Measurements from ENCODE around the gene SELENOO. TPM values are rescaled to one million over a fixed set of nuclear protein-coding genes. Genes with fewer than 3 reads are reported as not detected.

Gene SELENOO
- total RNA-seq, 1 experiment from 2014 or later: 34.3 TPM

GRCh38 chr22:50257041-50257440 lies 56.2 kb downstream of the SELENOO start:
- ATAC-seq (no peak), DNase-seq (ENCODE audit: low read depth, low spot score) (no peak)
- POLR2A ChIA-PET: no interaction called here
- Histone ChIP-seq H3K4me1 (ENCODE audit: control insufficient read depth, insufficient read depth, low read length) (peaks cover 27% of the 10 kb centered on the region), H3K36me3 (ENCODE audit: control insufficient read depth, insufficient read depth, low read length) (no peaks in the 10 kb centered on the region; the same call in 1 of the 2 replicates), H3K4me3 (ENCODE audit: low read depth in 2 of 2, low read length in 2 of 2) (no peak overlapping the region), H3K9me3 (ENCODE audit: control insufficient read depth, insufficient read depth, low read depth, low read length) (no peaks in the 10 kb centered on the region), H3K27ac (ENCODE audit: low read length) (no peak overlapping the region), H3K27me3 (ENCODE audit: control insufficient read depth, insufficient read depth, low read length) (no peaks in the 10 kb centered on the region)
- in situ Hi-C loops (cut with HindIII; ENCODE audit: low pct_unique_long_range_greater_than_20kb, low sequenced_read_pairs) (no loop called here), intact Hi-C loops (cut with micrococcal nuclease; ENCODE audit: unreplicated experiment) (no loop called here)
- TF ChIP-seq CTCF (IDR thresholded peaks at IDR 0.05): no peak
- BruUV-seq (replicated peaks): no TSS peak
- CTCF ChIA-PET: no interaction called here

- Histone ChIP-seq H3K27ac (ENCODE audit: low read length) (no peak overlapping the region), H3K27me3 (ENCODE audit: control insufficient read depth, insufficient read depth, low read length) (no peaks in the 10 kb centered on the region), H3K4me1 (ENCODE audit: control insufficient read depth, insufficient read depth, low read length) (peaks cover 30% of the 10 kb centered on the region), H3K36me3 (ENCODE audit: control insufficient read depth, insufficient read depth, low read length) (no peaks in the 10 kb centered on the region; the same call in 1 of the 2 replicates), H3K9me3 (ENCODE audit: control insufficient read depth, insufficient read depth, low read depth, low read length) (no peaks in the 10 kb centered on the region), H3K4me3 (ENCODE audit: low read depth in 2 of 2, low read length in 2 of 2) (no peak overlapping the region)
- CTCF ChIA-PET: no interaction called here
- POLR2A ChIA-PET: no interaction called here
- DNase-seq (ENCODE audit: low read depth, low spot score): no peak
- BruUV-seq (replicated peaks): no TSS peak
- in situ Hi-C loops (cut with HindIII; ENCODE audit: low pct_unique_long_range_greater_than_20kb, low sequenced_read_pairs) (no loop called here), intact Hi-C loops (cut with micrococcal nuclease; ENCODE audit: unreplicated experiment) (no loop called here)
- no peak for ATAC-seq
- TF ChIP-seq REST (IDR thresholded peaks at IDR 0.05; ENCODE audit: insufficient read depth in 1 of 2, low read depth in 2 of 2, low read length in 1 of 2) (no peak), CTCF (IDR thresholded peaks at IDR 0.05) (no peak)
Measured at GRCh38 chr22:50257451-50258360, 56.9 kb downstream of the SELENOO start.
